Caco-2 (cell line): ENCODE results near the gene ZMYND8. TPM values are rescaled to one million over a fixed set of nuclear protein-coding genes. Genes with fewer than 3 reads are reported as not detected.

Source experiments
- BruUV-seq: library from RNA; stranded (reverse); fragments of 400-500 nt; replicated peaks from 2 replicates; lab custom pipeline; 2021; lab: Mats Ljungman, UMichigan
- CTCF ChIA-PET: fragments of 300-600 bp; sonication (Branson Sonifier 250); formaldehyde crosslinking; loops from one replicate; lab custom pipeline; 2022; ENCODE audit warnings: antibody characterized with exemption; lab: Charles Lee
- POLR2A ChIA-PET: fragments of 300-600 bp; sonication (Branson Sonifier 250); formaldehyde crosslinking; loops from one replicate; lab custom pipeline; 2022; ENCODE audit warnings: antibody characterized with exemption; lab: Charles Lee
- DNase-seq, 2 experiments: peaks; one replicate each; pipeline versions ENCODE4 v3.0.0 to v3.0.0-alpha.2; 2020 to 2022
- H3K27me3 ChIP-seq: replicated peaks from 2 replicates; pipeline ENCODE4 v1.6.0; 2011; ENCODE audit warnings: low read length; ENCODE audit not compliant: control insufficient read depth, insufficient read depth
- H3K36me3 ChIP-seq: 2 replicates; pipeline ENCODE4 v1.5.1; 2011; ENCODE audit warnings: low read length; ENCODE audit not compliant: control insufficient read depth, insufficient read depth
- H3K4me1 ChIP-seq: fragments of 250-450 bp; sonication (Bioruptor Pico); 2 replicates; pipeline ENCODE4 v1.5.1; 2020; ENCODE audit warnings: mild to moderate bottlenecking
- H3K4me3 ChIP-seq: 2 replicates; pipeline ENCODE4 v1.5.1; 2011; ENCODE audit warnings: low read depth, mild to moderate bottlenecking, control low read depth, low read length
- H3K9me3 ChIP-seq: fragments of 250-450 bp; sonication (Bioruptor Pico); 2 replicates; pipeline ENCODE4 v1.5.1; 2020; ENCODE audit warnings: mild to moderate bottlenecking, moderate library complexity
- H3K27ac Mint-ChIP-seq: one replicate; pipeline ENCODE4 v1.8.0; 2022; ENCODE audit warnings: mixed read lengths; ENCODE audit not compliant: unreplicated experiment
- H3K27me3 Mint-ChIP-seq: one replicate; pipeline ENCODE4 v1.8.0; 2022; ENCODE audit warnings: mixed read lengths; ENCODE audit not compliant: insufficient read depth, unreplicated experiment
- H3K36me3 Mint-ChIP-seq: one replicate; pipeline ENCODE4 v1.8.0; 2022; ENCODE audit warnings: mild to moderate bottlenecking, mixed read lengths; ENCODE audit not compliant: insufficient read depth, unreplicated experiment
- H3K4me1 Mint-ChIP-seq: one replicate; pipeline ENCODE4 v1.8.0; 2022; ENCODE audit warnings: low read depth, mixed read lengths; ENCODE audit not compliant: unreplicated experiment
- H3K4me3 Mint-ChIP-seq: one replicate; pipeline ENCODE4 v1.8.0; 2022; ENCODE audit warnings: mild to moderate bottlenecking, moderate library complexity, mixed read lengths; ENCODE audit not compliant: unreplicated experiment
- H3K9me3 Mint-ChIP-seq: one replicate; pipeline ENCODE4 v1.8.0; 2022; ENCODE audit warnings: mixed read lengths; ENCODE audit not compliant: unreplicated experiment
- intact Hi-C: fragments of 100-400 bp; cut with micrococcal nuclease; formaldehyde crosslinking; loops from one replicate; pipeline ENCODE4 v1.10.0; 2022; ENCODE audit not compliant: unreplicated experiment
- total RNA-seq: library from RNA; stranded (reverse); gene quantifications from 2 replicates; pipeline ENCODE4 v1.2.3, GENCODE V29; 2022
- TF ChIP-seq, protein P1 (sequence below), 2 experiments: fragments of 200-600 bp in 1 of 2; IDR thresholded peaks; 1 replicate in 1 of 2; 2 replicates in 1 of 2; pipeline versions ENCODE4 v1.5.1 to v1.8.0; 2011 to 2022; ENCODE audit warnings: antibody characterized with exemption in 1 of 2, control low read depth in 1 of 2, inconsistent platforms in 1 of 2, low read depth in 1 of 2, low read length in 1 of 2, mild to moderate bottlenecking in 1 of 2, moderate library complexity in 1 of 2; ENCODE audit not compliant: insufficient read depth in 1 of 2, severe bottlenecking in 1 of 2, unreplicated experiment in 1 of 2

Gene ZMYND8
- total RNA-seq, 1 experiment from 2014 or later = 194 TPM

DNA sequence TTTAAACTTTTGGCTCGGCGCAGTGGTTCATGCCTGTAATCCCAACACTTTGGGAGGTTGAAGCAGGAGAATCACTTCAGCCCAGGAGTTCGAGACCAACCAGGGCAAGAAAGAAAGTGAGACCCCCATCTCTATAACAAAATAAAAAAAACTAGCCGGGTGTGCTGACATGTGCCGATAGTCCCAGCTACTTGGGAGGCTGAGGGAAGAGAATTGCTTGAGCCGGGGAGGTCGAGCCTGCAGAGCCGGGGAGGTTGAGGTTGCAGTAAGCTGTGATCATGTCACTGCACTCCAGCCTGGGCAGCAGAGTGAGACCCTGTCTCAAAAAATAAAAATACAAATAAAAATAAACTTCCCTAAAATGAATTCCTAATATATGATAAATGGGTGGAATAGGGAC, 50.4 kb downstream of the ZMYND8 start:
- Mint-ChIP-seq H3K9me3 (no peaks in the 10 kb centered on the region), H3K4me1 (peaks cover 34% of the 10 kb centered on the region), H3K27me3 (no peaks in the 10 kb centered on the region), H3K36me3 (peaks cover 100% of the 10 kb centered on the region), H3K27ac (peak overlapping the region; percentile 12), H3K4me3 (no peak overlapping the region)
- ChIA-PET POLR2A (no interaction called here), CTCF (interaction anchor here (0.7 to 4.2 kb wide), 4 partner anchors 33 to 78 kb away, joined by 3 to 69 read pairs (median 4); no protein-coding TSS in a partner anchor)
- no peak for DNase-seq
- H3K36me3 ChIP-seq = peaks cover 9% of the 10 kb centered on the region
- BruUV-seq = no TSS peak
- TF ChIP-seq, protein P1, sequence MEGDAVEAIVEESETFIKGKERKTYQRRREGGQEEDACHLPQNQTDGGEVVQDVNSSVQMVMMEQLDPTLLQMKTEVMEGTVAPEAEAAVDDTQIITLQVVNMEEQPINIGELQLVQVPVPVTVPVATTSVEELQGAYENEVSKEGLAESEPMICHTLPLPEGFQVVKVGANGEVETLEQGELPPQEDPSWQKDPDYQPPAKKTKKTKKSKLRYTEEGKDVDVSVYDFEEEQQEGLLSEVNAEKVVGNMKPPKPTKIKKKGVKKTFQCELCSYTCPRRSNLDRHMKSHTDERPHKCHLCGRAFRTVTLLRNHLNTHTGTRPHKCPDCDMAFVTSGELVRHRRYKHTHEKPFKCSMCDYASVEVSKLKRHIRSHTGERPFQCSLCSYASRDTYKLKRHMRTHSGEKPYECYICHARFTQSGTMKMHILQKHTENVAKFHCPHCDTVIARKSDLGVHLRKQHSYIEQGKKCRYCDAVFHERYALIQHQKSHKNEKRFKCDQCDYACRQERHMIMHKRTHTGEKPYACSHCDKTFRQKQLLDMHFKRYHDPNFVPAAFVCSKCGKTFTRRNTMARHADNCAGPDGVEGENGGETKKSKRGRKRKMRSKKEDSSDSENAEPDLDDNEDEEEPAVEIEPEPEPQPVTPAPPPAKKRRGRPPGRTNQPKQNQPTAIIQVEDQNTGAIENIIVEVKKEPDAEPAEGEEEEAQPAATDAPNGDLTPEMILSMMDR (IDR thresholded peaks at IDR 0.05; ENCODE audit: insufficient read depth in 1 of 2, low read depth in 1 of 2, low read length in 1 of 2, severe bottlenecking in 1 of 2, unreplicated experiment in 1 of 2) = no peak
- peaks cover 25% of the 10 kb centered on the region for H3K4me1 ChIP-seq
- no peak overlapping the region for H3K4me3 ChIP-seq
- intact Hi-C loops = no loop called here
- H3K27me3 ChIP-seq = no peaks in the 10 kb centered on the region
- no peaks in the 10 kb centered on the region for H3K9me3 ChIP-seq

DNA sequence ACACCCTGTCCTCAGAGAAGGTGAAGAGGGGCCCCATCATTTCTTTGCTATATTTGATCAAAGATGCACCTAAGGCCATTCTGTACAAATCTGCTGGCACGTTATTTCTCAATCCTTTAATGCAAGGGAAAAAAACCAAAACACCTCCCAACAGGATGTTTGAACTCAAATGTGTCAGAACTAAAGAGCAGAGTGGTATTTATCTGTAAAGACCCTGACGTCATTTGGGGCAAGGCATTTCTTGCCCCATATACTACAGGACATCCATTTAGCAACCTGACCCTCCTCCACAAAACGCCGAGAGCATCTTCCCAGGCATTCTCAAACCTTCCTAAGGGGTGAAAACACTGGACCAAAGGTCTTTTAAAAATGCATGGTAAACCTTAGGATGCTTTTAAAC, 50.8 kb downstream of the ZMYND8 start:
- Mint-ChIP-seq H3K27ac (no peak overlapping the region), H3K4me1 (peaks cover 31% of the 10 kb centered on the region), H3K4me3 (no peak overlapping the region), H3K36me3 (peaks cover 100% of the 10 kb centered on the region), H3K9me3 (no peaks in the 10 kb centered on the region), H3K27me3 (no peaks in the 10 kb centered on the region)
- no peaks in the 10 kb centered on the region for H3K27me3 ChIP-seq
- intact Hi-C loops = loop anchor here (2.0 kb wide), 1 partner anchor 13 kb away; no protein-coding TSS in a partner anchor
- H3K36me3 ChIP-seq = peaks cover 9% of the 10 kb centered on the region
- no peak for DNase-seq
- ChIA-PET CTCF (interaction anchor here (1.1 to 4.2 kb wide), 2 partner anchors 32 to 78 kb away, joined by 3 to 69 read pairs; no protein-coding TSS in a partner anchor), POLR2A (no interaction called here)
- peaks cover 23% of the 10 kb centered on the region for H3K4me1 ChIP-seq
- H3K4me3 ChIP-seq = no peak overlapping the region
- BruUV-seq = no TSS peak
- TF ChIP-seq, protein P1 (IDR thresholded peaks at IDR 0.05; ENCODE audit: insufficient read depth in 1 of 2, low read depth in 1 of 2, low read length in 1 of 2, severe bottlenecking in 1 of 2, unreplicated experiment in 1 of 2) = no peak
- H3K9me3 ChIP-seq = no peaks in the 10 kb centered on the region

DNA sequence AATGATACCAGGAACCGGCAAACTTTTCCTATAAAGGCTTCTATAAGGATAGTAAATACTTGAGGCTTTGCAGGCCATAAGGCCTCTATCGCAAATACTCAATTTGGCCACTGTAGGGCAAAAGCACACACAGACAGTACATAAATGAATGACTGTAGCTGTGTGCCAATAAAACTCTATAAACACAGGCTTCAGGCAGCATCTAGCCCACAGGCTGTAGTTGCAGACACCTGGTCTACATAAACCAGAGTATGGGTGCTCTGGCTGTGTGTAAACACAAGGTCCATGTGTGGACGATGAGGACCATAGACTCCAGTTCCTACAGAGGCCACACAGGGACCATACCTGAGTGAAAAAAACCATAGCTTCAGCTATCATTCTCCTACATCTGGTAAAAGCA, 52.2 kb downstream of the ZMYND8 start:
- no TSS peak for BruUV-seq
- ChIA-PET POLR2A (interaction anchor here (0.5 to 2.2 kb wide), 6 partner anchors 15 to 197 kb away, joined by 3 to 15 read pairs (median 4); partner anchors contain the start of gene ZMYND8), CTCF (interaction anchor here (0.7 to 4.2 kb wide), 11 partner anchors 16 to 108 kb away, joined by 3 to 69 read pairs (median 6); partner anchors contain the start of gene ZMYND8)
- no peaks in the 10 kb centered on the region for H3K9me3 ChIP-seq
- TF ChIP-seq, protein P1 (IDR thresholded peaks at IDR 0.05; ENCODE audit: insufficient read depth in 1 of 2, low read depth in 1 of 2, low read length in 1 of 2, severe bottlenecking in 1 of 2, unreplicated experiment in 1 of 2) = peak; percentile 38 to 57
- Mint-ChIP-seq H3K4me1 (peaks cover 31% of the 10 kb centered on the region), H3K9me3 (no peaks in the 10 kb centered on the region), H3K4me3 (no peak overlapping the region), H3K27ac (peak overlapping the region; percentile 77), H3K27me3 (no peaks in the 10 kb centered on the region), H3K36me3 (peaks cover 100% of the 10 kb centered on the region)
- DNase-seq = peak; percentile 63 to 71
- intact Hi-C loops = loop anchor here (1.0 to 2.0 kb wide), 2 partner anchors 15 to 80 kb away; no protein-coding TSS in a partner anchor
- H3K36me3 ChIP-seq = peaks cover 8% of the 10 kb centered on the region
- H3K4me3 ChIP-seq = no peak overlapping the region
- no peaks in the 10 kb centered on the region for H3K27me3 ChIP-seq
- H3K4me1 ChIP-seq = peaks cover 23% of the 10 kb centered on the region
